Spleen (tissue), 7 donors: Measurements from ENCODE around the gene SURF1.
"Not testable (repeated sequence)": the region's sequence is repeated elsewhere in the genome, so short reads cannot be mapped to it uniquely, and the experiment has no call there.

Experiments used
- CTCF ChIP-seq, 11 experiments: fragments of 200-600 bp in 7 of 11; fragments of 450-650 bp in 4 of 11; sonication (generic) in 4 of 11; IDR thresholded peaks in 8 of 11; conservative IDR thresholded peaks in 3 of 11; 1 replicate in 7 of 11; 2 replicates in 4 of 11; pipeline versions ENCODE4 v1.4.0 to v1.8.0; 2016 to 2021; ENCODE audit warnings: antibody characterized with exemption in 11 of 11, inconsistent platforms in 4 of 11, mild to moderate bottlenecking in 1 of 11
- POLR2A ChIP-seq, 3 donors: fragments of 450-650 bp; IDR thresholded peaks; one replicate each; pipeline ENCODE4 v1.5.1; 2017; ENCODE audit warnings: antibody characterized with exemption in 3 of 3, mild to moderate bottlenecking in 1 of 3
- POLR2AphosphoS5 ChIP-seq, 3 donors: sonication (generic); formaldehyde crosslinking; IDR thresholded peaks; one replicate each; pipeline ENCODE4 v1.5.1; 2017; ENCODE audit warnings: antibody characterized with exemption in 3 of 3
- donor health status: DM: no; HTN: no; CAD: no; lungs with moderate emphysema.
- donor health status: DM: no; HTN: no; CAD: no.
- donor health status: DM: no; HTN: no; CAD: no.

GRCh38 chr9:133334888-133335287 is 21.4 kb downstream of the SURF1 start:
- not testable (repeated sequence) for TF ChIP-seq POLR2A (IDR thresholded peaks at IDR 0.05); POLR2AphosphoS5 (IDR thresholded peaks at IDR 0.05); CTCF (IDR thresholded peaks at IDR 0.05 in 8 of 11, conservative IDR thresholded peaks at IDR 0.05 in 3 of 11)
